ENCODE data around the gene PAN3.

Gene PAN3

DNA sequence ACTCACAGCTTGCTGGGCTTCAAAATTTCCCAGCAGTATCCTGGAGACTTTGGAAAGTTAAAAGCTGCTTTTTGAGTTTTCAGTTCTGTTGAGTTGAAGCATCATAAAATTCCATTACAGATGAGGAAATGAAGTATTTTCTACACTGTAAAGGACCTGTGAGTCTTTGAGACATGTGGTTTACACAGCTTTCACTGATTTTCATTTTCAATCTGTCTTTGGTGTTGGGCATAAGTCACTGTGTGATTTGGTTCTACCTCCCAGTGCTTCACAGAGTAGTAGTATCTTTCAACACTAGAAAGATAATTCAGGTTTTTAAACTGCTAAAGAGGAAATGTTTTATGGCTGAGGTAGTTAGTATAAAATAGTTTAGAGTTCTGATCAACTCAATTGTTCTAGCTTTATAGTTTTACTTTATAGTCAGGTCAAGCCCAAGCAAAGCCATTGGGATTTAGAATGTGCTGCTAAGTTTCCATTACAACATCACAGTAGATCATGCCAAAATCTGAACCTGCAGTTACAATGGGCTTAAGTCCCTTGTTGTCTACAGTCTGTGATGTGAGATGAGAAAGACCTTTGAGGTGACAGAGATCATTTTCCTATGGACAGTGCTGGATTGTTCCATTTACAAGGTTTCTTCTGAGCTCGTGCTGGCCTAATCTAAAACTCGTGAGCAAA, 195.0 kb downstream of the PAN3 start:
- in situ Hi-C loops (cut with MboI; ENCODE audit: low sequenced_read_pairs) = no loop called here

GRCh38 chr13:28336193-28336657, 197.9 kb downstream of the PAN3 start:
- in situ Hi-C loops (cut with MboI; ENCODE audit: low sequenced_read_pairs) = no loop called here

GRCh38 chr13:28337166-28338005, 199.0 kb downstream of the PAN3 start:
- in situ Hi-C loops (cut with MboI; ENCODE audit: low sequenced_read_pairs) = no loop called here

DNA sequence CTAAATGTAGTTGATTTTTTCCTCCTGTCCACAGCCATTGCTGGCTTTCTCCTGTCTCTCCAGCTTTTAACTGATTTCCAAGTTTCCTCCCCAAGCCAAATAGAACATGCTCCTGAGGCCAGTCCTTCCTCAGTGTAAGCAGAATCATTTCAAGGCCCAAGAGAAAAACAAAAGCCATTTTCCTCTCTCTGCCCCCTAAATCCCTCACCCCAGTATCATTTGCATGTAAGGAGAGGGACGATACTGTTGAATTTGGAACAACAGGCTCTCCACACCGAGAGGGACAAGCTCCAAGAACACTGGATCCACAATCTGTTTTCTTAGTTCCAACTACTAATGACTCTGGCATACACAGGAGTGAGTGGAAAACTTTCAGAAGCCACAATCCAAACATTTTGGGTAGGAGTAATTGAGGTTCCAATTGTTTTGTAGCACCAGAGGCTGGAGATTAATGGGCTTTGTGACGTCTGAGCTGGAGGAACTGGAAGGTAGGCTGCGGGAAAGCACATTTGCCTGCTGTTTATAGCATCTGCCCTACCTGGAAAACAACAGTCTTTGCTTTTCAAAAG, 199.7 kb downstream of the PAN3 start:
- in situ Hi-C loops (cut with MboI; ENCODE audit: low sequenced_read_pairs) = no loop called here

DNA sequence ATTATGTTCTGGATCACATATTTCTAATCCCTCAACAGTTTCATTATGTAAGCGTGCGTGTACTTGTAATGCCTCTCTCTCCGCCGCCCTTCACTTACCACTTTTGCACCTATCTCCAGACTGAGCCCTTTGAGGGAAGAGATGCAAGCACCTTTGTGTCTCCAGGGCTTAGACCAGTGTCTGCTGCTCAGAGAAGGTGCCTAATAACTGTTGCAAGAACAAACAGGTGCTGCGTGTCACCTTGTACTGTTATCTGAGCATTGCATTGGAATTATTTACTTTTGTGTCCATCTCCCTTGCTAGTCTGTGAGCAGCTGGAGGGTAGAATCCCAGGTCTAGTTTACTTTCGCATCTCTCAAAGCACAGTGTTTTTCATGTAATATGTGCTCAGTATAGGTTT, 200.4 kb downstream of the PAN3 start:
- in situ Hi-C loops (cut with MboI; ENCODE audit: low sequenced_read_pairs) = no loop called here

DNA sequence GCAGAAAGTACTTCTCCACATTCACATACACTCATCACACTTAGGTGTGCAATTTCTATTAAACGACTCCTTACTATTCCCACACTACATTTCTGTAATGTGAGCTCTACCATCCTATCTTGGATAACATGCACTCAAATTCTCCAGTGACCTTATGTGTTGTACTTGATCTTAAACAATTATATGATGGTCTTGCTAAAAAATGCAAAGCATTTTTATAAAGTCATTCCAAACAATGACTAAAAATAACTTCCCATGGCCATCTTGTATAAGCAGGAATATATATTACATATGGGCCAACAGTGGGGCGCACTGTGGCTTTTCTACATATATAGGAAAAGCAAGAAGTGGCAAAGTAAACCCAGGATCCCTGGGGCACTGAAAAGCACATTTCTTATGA, 201.1 kb downstream of the PAN3 start:
- in situ Hi-C loops (cut with MboI; ENCODE audit: low sequenced_read_pairs) = no loop called here

GRCh38 chr13:28340272-28340793, 202.0 kb downstream of the PAN3 start:
- in situ Hi-C loops (cut with MboI; ENCODE audit: low sequenced_read_pairs) = no loop called here

- in situ Hi-C loops (cut with MboI; ENCODE audit: low sequenced_read_pairs) = no loop called here
These were observed 203.9 kb downstream of the PAN3 start for GRCh38 chr13:28342251-28342650.

DNA sequence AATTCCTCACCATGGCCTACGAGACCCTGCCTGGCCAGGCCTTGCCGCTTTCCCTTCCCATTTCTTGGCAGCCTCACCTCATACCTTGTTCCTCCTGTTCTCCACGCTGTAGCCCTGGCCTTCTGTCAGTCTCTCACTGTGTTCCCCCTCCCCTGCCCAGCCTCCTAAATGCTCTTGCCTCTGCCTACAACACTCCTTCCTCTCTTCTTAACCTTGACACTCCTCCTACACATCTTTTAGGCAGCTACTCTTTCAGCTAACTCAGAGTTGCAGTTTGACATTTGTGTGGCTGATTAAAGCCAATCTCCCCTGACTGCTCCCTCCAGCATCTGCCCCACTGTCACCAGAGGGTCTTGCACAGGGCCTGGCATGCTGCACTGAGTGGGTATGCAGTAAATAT, 205.8 kb downstream of the PAN3 start:
- in situ Hi-C loops (cut with MboI; ENCODE audit: low sequenced_read_pairs) = no loop called here

Measured in hTERT RPE-1 (cell line).